Activated CD4-positive, CD25-positive, alpha-beta regulatory T cell treated with anti-CD3 and anti-CD28 coated beads, Interleukin-2, amount 50 U/mL, for 24 hours (primary cell): ENCODE measurements around the gene DACH1.
"Not testable (repeated sequence)": the region's sequence is repeated elsewhere in the genome, so short reads cannot be mapped to it uniquely, and the experiment has no call there.

Experiments
- ATAC-seq, 2 donors: fragments of 150-1000 bp; cut with Tn5 transposase; one replicate each; pipeline ENCODE4 v1.10.0; 2021; ENCODE audit warnings: mild to moderate bottlenecking in 1 of 2, moderate library complexity in 1 of 2

DACH1 gene

DNA sequence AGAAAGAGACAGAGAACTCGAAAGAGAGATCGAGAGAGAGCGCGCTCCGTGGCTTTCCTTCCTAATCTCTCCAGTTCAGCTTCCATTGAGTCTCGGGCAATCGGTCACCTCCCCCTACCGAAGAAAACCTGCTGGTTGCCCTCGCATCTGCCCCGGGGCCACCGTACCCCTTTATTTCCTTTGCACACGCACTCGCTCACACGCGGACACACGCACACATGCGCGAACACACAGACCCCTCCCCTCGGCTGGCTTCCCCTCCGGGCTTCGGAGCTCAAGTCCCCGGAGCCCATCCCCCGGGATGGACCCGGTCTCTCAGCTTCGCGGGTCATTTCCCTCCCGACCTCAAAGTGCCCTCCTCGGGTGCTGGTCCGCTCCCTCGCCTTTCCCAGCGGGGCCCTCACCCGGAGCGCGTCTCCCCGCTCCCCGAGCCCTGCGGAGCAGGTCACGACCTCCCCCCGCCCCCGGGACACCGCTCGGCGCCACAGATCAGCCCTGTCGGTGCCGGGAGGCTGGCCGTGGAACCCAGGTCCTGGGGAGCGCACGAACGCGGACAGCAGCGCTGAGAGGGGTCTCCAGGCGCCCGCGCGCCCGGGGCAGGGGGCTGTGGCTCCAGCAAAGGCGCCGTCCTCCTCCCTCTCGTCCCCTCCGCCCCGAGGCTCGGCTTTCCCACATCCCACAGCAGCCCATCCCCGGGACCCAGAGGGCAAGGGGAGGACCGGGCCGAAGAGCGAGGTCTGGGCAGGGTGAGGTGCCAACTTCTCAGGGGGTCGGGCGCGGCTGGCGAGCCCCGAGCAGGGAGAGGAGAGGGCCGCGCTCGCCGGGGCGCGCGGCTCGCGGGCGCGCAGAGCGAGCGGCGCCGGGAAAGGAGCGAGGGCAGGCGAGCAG is 1.8 kb downstream of the DACH1 start:
- no peak for ATAC-seq

DNA sequence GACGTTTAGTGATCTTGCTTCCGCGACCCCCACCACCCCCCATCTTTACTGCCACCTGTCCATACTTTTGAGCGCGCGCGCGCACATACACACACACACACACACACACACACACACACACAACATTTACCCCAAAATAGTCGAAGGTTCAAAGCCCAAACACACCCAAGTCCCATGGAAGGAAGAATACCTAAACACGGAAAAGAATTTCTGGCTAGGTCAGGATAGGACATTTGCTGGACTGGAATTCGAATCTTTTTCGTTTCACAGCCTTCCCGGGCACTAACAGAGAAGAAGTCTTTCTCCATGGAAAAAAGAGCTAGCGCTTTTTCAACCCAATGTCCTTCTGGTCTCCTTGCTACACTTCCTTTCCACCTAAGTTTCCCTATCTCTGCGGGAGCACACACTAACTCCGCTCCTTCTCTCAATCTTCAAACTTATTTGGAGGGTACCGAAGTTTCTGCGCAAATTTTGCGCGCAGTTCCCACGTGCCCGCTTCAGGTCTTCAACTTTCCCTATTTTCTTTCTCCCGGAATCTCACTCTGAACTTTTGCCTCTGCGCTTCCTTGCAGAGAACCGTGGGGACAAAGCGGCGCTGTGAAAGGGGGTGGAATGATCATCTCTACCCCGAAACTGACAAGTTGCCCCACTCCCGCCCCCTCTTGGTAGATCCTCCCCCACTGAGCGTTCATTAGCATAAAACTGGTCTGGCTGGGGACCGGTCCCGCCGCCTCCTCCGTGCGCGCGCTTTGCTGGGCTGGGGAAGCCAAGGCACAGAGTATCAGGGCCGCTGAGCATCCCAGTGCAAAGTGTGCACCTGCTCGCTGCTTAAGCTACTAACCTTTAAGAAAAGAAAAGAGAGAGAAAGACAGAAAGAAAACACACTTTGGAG is 2.7 kb downstream of the DACH1 start:
- no peak for ATAC-seq

DNA sequence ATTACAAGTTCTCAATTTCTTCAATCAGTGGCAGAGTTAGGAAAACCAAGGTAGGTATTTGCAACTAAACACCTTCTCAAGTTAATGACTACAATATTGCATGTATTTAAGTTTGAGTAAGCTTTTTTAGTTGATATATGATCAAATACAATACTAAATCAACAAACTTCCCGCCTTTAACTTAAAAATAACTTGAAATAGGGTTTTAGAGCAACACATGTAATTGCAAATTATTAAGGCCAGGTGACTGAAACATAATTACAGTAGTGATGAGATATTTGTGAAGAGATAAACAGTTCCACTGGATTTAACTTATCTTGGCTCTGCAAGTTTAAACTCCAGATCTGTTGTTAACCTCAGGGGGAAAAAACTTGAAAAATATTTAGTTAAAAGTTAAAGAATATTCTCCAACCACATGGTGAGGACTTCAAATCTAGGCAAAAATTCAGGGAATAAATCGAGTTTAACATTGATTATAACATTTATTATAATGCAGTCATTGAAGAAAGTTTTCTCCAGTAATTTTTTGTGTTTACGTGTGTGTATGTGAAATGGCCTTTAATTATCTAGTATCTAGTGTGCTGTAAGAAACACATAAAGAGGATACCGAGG is 3.6 kb downstream of the DACH1 start:
- ATAC-seq, result no peak

DNA sequence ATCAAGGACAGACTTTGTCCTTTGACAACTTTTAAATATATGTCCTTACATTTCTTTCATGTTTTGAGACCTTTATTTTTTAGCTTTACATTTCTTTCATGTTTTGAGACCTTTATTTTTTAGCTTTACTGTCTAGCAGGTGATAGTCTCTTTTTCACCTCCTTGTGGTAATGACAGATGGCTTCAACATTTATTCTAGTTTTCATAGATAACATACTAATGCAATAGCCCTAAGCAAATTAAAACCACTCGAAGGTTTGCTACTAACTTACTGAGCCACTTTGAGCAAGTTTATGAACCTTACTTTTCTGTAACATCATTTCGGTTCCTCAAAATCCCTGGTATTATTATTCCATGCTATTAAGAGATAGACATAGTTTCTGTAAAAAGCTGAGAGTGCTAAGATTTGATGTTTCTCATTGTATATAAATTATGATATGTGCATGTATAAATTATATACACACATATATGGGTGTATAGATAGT is 4.5 kb downstream of the DACH1 start:
- ATAC-seq, result no peak

DNA sequence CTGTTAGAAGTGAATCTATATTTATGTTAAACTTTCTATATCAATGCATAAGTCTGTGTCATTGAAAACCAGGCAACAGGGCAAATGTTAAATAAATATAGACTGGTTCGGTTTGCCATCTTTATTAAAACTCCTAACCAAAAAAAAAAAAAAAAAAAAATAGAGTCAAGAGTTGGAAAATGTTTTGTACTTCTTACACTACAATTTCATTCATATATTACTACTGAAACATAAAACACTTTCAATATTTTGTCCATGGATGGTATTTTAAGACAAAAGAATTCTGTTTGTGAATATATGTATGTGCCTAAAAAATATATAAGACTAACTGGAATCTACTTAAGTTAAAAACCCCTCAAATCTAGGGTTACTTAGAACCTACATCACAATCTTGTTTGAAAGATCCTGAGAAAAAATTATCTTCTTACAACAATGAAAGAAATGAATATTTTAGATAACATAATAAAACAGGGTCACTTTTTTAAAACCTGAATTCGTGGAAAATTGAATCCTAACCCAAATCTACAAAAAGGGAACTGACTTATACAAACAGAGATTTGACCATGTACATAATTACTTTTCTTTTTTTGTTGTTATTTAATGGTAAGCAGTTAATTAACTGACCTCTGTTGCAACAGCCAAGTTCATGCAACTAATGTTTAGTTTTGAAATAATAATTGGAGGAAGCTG is 5.1 kb downstream of the DACH1 start:
- no peak for ATAC-seq

DNA sequence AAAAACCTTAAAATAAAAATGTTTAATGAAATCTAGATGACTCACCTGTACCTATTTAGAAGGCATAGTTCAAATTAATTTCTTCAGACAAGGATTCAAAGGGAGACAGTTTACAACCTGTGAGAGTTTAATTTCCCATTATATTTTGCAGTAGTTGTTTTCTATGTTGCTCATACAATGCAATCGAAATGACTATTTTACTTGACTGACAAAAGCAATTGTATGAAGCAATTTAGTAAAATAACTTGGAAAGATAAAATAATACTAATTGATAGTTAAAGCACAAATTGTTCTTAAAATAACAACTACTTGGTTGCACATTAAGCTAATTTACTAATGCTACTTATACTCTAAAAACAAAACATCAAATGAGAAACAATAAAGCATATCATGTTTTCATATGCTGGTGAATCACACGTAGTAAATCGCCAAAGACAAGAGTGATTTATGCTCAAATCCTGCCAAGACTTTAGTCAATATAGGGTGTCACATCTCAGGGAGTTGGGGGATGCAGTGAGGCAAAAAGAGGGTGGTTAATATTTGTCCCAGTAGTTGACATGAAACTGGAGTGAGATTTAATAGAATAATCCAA is 6.4 kb downstream of the DACH1 start:
- no peak for ATAC-seq

DNA sequence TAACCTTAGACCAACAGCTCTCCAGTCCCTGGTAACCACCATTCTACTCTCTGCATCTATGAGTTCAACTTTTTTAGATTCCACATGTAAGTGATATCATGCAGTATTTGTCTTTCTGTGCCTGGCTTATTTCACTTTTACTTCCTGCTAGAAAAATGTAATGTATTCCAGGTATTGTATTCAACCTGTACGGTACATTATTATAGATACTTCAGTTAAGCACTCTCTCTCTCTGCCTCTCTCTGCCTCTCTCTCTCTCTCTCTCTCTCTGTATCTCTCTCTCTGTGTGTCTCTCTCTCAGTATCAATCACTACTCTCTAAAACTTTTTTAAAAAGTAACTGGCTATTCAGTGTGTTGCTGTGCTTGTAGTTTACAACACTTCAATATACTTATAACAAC is 8.4 kb downstream of the DACH1 start:
- no peak for ATAC-seq

DNA sequence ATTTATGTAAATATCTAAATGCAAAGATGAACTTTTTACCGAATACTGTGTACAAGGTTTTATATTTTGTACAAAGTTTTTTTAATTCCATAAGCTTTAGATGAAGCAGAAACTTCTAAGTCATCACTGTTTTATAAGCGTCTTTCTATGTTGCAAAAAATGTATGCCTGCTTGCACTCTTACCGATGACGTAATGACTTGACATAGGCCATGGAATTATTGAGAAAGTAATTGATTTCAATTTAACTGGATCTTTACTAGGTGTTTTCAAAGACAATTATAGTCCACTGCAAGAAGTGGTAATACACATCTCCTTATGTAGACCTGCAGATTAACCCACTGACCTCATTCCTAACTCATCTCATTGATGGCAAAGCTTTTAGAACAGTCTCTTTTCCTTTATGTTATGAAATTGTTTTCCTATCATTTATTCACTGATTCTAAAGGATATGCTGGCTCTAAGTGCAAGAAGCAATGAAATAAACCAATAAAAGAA is 10.4 kb downstream of the DACH1 start:
- no peak for ATAC-seq

DNA sequence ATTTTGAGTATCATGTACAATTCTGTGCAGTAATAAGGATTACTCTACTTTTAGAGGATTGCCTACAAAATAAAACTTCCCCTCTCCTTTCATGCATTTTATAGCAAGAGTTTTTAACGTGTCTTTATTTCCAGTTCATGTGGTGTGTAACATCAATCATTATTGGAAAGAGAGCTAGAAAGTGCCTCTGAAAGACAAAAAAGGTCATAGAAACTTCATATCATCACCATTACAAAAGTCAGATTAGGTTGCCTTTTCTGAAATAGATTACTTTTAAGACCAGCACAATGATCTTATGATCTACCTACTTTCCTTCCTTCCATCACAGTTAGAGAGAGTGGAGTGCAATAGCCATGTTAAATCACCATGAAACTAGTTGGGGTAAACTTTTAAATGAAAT is 12.6 kb downstream of the DACH1 start:
- no peak for ATAC-seq

DNA sequence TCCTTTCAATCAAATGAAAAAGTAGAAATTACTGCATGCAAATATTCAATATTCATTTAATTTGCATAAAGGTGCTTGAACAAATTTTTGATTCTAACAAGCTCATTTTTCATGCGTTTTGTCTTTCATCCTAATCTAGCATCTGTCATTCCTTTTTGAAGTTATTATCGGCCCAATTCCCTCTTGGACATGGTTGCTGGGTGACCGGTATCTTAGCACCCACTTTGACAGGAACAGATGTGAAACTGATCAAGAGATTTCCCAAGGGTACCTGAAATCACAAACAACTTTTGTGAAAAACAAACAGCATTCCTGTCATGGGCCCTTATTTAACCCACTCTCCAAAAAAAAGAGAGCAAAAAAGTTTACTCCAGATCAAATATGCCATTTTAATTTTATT is 13.3 kb downstream of the DACH1 start:
- ATAC-seq, result no peak

DNA sequence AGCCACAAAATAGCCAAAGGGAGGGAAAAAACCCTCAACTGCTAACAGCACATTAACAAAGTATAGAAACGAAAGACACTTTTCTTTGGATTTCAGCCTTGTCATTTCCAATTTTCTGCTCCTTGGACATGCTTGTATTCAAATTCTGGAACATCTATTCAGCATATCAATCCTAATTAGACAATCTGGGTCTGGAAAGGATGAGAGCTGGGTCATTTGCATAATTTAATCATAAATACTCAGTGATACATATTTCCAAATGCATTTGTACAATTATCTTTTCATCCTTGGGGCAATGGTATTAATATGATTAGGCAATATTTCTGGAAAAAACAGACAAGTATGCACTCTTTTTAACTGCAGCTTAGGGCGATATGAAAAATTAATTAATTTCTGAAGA is 14.3 kb downstream of the DACH1 start:
- ATAC-seq, result no peak

DNA sequence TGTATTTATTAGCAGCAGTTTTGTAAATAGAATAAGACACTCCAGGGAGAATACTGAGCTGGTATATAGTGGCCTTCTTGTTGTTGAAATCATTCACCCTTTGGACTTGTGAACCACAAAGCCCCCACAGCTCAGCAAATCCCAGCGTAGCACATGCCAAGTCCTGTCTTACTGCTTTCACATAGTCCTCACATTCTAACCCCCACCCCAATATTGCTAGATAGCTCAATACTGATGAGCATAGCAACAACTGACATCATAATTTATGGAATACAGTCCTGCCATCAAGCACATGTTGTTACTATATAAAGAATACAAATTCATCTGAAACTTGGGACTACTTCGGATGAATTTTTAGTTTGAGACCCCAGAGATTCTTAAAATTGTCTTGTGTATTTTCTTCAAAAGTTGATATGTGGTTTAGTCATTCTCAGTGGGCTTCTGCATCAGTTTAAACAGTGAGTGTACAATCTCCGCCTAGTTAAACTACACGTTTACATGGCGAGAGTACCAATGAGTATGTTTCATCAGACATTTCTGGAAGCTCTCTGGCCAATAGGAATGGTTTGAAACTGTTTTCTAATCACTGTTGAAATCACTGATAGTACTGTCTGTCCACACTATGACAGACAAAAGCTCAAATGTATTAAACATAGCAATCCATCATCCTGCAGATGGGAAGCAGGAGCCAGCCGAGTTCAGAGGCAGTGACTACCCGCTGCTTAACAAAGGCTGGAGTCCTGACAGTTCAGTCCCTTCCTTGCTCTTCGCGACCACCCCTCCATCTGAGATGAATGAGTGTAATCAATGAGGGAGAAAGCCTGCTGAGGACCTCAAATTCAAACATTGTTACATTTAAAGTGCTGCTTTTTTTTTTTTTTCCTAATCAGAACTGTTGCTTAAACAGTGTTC is 15.2 kb downstream of the DACH1 start:
- ATAC-seq, result no peak

DNA sequence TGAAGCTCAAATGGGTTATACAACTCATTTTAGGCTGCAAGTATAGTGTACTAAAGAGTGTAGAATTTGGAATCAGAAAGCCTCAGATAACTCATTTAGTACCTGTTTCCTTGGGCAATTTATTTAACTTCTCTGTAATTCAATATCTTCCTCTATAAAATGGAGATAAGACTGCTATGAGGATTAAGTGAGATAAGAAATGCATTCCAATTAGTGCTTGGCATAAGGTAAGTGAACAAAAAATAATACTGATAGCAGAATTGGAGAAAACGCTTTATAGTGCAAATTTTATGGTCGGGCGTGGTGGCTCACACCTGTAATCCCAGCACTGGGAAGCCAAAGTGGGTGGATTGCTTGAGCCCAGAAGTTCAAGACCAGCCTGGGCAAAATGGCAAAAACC is 25.0 kb downstream of the DACH1 start:
- no peak for ATAC-seq

DNA sequence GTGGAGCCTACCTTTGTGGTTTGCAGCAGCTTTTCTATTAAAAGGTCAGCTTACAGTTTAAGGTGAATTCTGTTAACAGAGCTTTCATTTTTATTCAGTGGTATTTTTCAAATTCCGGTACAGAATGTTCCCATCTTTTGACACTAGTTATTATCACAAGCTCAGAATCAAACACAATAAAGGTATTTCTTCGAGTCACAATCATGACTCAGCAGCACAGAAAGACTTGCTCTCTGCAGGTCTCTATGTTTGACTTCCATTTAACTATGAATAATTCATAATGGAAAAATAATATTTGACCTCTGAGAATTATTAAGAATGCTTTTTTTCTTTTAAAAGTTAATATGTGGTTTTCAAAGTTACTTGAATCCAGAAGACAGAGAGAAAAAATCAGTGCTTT is 28.2 kb downstream of the DACH1 start:
- ATAC-seq, result no peak

DNA sequence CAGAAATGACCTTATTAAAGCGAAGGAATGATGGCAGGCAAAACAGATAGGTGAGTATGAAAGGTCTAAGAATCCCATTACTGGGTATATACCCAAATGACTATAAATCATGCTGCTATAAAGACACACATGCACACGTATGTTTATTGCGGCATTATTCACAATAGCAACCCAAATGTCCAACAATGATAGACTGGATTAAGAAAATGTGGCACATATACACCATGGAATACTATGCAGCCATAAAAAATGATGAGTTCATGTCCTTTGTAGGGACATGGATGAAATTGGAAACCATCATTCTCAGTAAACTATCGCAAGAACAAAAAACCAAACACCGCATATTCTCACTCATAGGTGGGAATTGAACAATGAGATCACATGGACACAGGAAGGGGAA is 29.4 kb downstream of the DACH1 start:
- ATAC-seq, result not testable (repeated sequence)

DNA sequence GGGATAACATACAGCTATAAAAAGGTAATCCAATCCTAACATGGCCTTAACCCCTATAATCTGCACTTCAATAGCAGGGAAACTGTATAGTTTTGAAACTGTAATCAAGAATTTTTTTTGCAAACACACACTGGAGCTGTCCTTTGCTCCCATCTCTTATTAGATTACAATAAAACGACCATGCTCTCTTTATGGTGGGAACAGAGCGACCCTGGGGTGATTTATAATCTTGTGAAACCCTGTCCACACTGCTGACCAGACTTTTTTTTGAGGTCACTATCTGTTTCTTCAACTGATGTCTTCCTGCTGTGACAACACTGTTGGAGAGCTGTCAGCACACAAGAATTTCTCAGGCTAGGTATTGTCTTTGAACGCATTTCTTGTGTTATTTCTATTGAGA is 35.3 kb downstream of the DACH1 start:
- no peak for ATAC-seq

DNA sequence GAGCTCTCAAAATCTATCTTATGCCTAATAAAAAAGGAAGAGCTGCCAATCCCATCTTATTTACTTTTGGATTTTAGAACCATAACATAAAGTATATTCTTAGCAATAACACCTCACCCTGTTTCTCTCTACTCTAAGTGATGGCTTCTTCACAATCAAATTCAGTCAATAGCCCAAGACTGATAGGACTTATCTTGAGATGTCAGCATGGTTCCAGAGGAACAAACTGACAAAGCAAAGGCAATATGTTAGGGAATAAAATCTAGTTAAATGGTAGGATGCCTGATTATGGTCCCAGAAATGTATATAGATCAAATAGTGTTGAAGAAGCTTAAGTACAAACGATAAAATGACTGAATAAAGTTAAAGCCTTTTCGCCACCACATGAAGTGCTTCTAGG is 36.3 kb downstream of the DACH1 start:
- no peak for ATAC-seq

DNA sequence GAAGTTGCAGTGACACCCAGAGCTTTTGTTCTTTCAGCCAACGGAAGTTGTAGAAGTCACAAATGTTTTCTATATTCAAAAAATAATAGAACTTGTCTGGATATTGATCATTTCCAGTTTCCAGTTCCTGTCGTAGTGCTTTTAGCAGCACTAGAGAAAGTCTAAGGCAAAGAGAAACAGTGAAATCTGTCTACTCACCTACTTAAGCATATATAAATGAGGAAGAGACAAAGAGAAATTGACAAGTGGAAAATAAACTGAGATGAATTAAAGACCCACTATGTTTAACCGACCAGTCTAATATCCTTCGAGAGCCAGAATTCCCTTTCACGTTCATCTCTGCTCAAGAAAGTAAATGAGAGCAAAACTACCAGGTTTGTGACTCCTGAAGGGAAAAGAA is 36.7 kb downstream of the DACH1 start:
- no peak for ATAC-seq

DNA sequence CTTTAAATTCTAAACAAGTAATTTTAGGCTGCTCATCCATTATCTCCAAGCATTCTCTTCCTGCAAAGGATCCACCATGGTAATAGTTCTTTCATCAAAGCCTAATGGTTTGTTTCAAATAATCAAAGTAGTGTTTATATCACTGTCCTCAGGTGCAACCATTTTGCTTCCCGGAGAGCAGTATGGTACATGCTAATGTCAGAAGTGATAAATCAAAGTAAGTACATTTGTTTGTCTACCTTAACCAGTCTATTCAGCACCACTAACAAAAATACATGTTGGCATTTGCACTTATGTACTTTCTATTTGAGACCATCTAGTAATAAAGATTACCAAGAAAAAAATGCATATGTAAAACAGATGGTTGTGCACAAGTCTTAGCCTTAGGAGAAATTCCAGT is 37.5 kb downstream of the DACH1 start:
- no peak for ATAC-seq

DNA sequence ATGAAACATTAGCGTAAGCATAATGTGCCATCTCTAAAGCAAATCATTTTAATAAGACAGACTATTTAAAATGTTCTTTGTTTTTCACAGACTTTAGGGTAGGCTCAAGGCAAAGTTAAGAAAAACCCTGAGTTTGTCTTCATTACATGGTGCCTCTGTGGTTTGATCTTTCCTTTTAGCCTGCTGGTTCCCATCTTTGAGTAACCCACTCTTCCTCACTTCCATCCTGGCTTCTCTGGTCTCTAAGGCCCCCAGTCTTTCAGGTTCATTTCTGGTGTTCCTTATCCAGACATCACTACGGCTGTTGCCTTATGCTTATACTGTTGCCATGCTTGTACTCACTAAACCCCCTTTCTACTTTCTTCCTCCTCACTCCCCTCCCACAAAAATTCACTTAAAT is 38.4 kb downstream of the DACH1 start:
- ATAC-seq, result no peak

DNA sequence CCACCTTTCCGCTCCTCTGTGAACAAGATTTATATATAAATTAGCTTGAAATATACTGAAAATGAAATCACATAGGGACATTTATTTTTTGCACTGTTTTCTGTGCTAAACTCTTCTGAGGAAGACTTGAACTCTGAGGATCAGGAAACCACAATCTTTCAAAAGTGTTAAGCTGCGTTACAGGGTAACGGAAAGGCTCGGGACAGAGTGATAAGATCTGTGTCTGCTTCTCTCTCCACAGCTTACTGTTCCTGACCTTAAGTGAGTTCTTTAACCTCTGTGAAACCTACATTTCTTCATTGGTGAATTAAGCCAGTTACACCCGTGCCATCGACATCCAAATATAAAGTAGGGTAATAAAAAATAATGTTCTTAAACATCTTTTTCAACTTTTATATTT is 38.9 kb downstream of the DACH1 start:
- no peak for ATAC-seq
